Measurements from ENCODE around the gene DYRK1A. TPM values are rescaled to one million over a fixed set of nuclear protein-coding genes. Genes with fewer than 3 reads are reported as not detected.

DYRK1A gene
- total RNA-seq, 4 donors from 2014 or later = 81.8 to 108 (median 87.4) TPM

GRCh38 chr21:37568415-37568814 is 201.8 kb downstream of the DYRK1A start:
- Histone ChIP-seq H3K4me1 (peaks cover 5 to 16% (median 14%) of the 10 kb centered on the region in 4 donors), H3K27ac (replicated peaks in 1 of 4) (no peak overlapping the region), H3K4me3 (no peak overlapping the region), H3K9me3 (no peaks in the 10 kb centered on the region), H3K36me3 (no peaks in the 10 kb centered on the region), H3K27me3 (no peaks in the 10 kb centered on the region)
- TF ChIP-seq EP300 (IDR thresholded peaks at IDR 0.05) (no peak), POLR2A (IDR thresholded peaks at IDR 0.05; ENCODE audit: low read depth) (no peak), CTCF (IDR thresholded peaks at IDR 0.05) (no peak), POLR2AphosphoS5 (IDR thresholded peaks at IDR 0.05) (no peak)
- WGBS = 76% methylated on average over 6 of the region's 6 CpGs
- intact Hi-C loops (cut with DNase I) = no loop called here
- no peak for DNase-seq (ENCODE audit: extremely low spot score)

GRCh38 chr21:37568916-37569315 is 202.3 kb downstream of the DYRK1A start:
- H3K27ac ChIP-seq (replicated peaks in 1 of 4) = no peak overlapping the region
- H3K9me3 ChIP-seq = no peaks in the 10 kb centered on the region
- WGBS = 62% methylated on average over 5 of the region's 5 CpGs
- TF ChIP-seq POLR2A (IDR thresholded peaks at IDR 0.05; ENCODE audit: low read depth) = no peak
- no peak for TF ChIP-seq POLR2AphosphoS5 (IDR thresholded peaks at IDR 0.05)
- TF ChIP-seq EP300 (IDR thresholded peaks at IDR 0.05) = no peak
- no peak for TF ChIP-seq CTCF (IDR thresholded peaks at IDR 0.05)
- H3K4me3 ChIP-seq = no peak overlapping the region
- H3K27me3 ChIP-seq = no peaks in the 10 kb centered on the region
- H3K36me3 ChIP-seq = no peaks in the 10 kb centered on the region
- DNase-seq (ENCODE audit: extremely low spot score) = no peak
- H3K4me1 ChIP-seq = peaks cover 5 to 15% (median 14%) of the 10 kb centered on the region in 4 donors
- intact Hi-C loops (cut with DNase I) = no loop called here

- intact Hi-C loops (cut with DNase I) = no loop called here
- no peak for DNase-seq (ENCODE audit: extremely low spot score)
- Histone ChIP-seq H3K4me1 (no peaks in the 10 kb centered on the region), H3K36me3 (no peaks in the 10 kb centered on the region), H3K9me3 (no peaks in the 10 kb centered on the region), H3K27me3 (no peaks in the 10 kb centered on the region), H3K27ac (replicated peaks in 1 of 4) (no peak overlapping the region), H3K4me3 (no peak overlapping the region)
- 78% methylated on average over 6 of the region's 6 CpGs for WGBS
- TF ChIP-seq EP300 (IDR thresholded peaks at IDR 0.05) = no peak
- no peak for TF ChIP-seq POLR2A (IDR thresholded peaks at IDR 0.05; ENCODE audit: low read depth)
- no peak for TF ChIP-seq POLR2AphosphoS5 (IDR thresholded peaks at IDR 0.05)
- TF ChIP-seq CTCF (IDR thresholded peaks at IDR 0.05) = no peak
These were observed 204.9 kb downstream of the DYRK1A start for GRCh38 chr21:37571442-37571841.

- DNase-seq (ENCODE audit: extremely low spot score) = no peak
These were observed 207.7 kb downstream of the DYRK1A start for GRCh38 chr21:37574316-37574715.

More at GRCh38 chr21:37574316-37574715, 207.7 kb downstream of the DYRK1A start:
- Histone ChIP-seq H3K4me1 (no peaks in the 10 kb centered on the region), H3K4me3 (no peak overlapping the region), H3K27me3 (no peaks in the 10 kb centered on the region), H3K9me3 (peaks cover 0 to 13% (median 8%) of the 10 kb centered on the region in 4 donors), H3K36me3 (no peaks in the 10 kb centered on the region), H3K27ac (replicated peaks in 1 of 4) (no peak overlapping the region)
- WGBS = 95% methylated on average over 5 of the region's 6 CpGs
- TF ChIP-seq CTCF (IDR thresholded peaks at IDR 0.05) = no peak
- TF ChIP-seq POLR2AphosphoS5 (IDR thresholded peaks at IDR 0.05) = no peak
- no peak for TF ChIP-seq EP300 (IDR thresholded peaks at IDR 0.05)
- TF ChIP-seq POLR2A (IDR thresholded peaks at IDR 0.05; ENCODE audit: low read depth) = no peak
- intact Hi-C loops (cut with DNase I) = no loop called here

Data from esophagus muscularis mucosa (tissue), 4 donors.